Measurements from ENCODE around the gene SLIT3.

SLIT3 gene

GRCh38 chr5:168858994-168859393 lies 441.9 kb downstream of the SLIT3 start:
- no peak overlapping the region for H3K4me3 Mint-ChIP-seq
- H3K27me3 Mint-ChIP-seq (ENCODE audit: low read depth, poor library complexity), result peaks cover 7% of the 10 kb centered on the region
- H3K27ac Mint-ChIP-seq, result no peak overlapping the region
- TF ChIP-seq CTCF (IDR thresholded peaks at IDR 0.05), result no peak
- H3K4me1 Mint-ChIP-seq, result peaks cover 52% of the 10 kb centered on the region
- peaks cover 4% of the 10 kb centered on the region for H3K36me3 Mint-ChIP-seq (ENCODE audit: low read depth)
- peaks cover 9% of the 10 kb centered on the region for H3K9me3 Mint-ChIP-seq
- DNase-seq, result no peak

GRCh38 chr5:168858371-168858770 lies 442.6 kb downstream of the SLIT3 start:
- Mint-ChIP-seq H3K4me3 (peak overlapping the region; percentile 29), H3K27me3 (ENCODE audit: low read depth, poor library complexity) (peaks cover 7% of the 10 kb centered on the region), H3K27ac (no peak overlapping the region), H3K36me3 (ENCODE audit: low read depth) (peaks cover 4% of the 10 kb centered on the region), H3K9me3 (peaks cover 9% of the 10 kb centered on the region), H3K4me1 (peaks cover 52% of the 10 kb centered on the region)
- TF ChIP-seq CTCF (IDR thresholded peaks at IDR 0.05), result no peak
- no peak for DNase-seq

GRCh38 chr5:168853972-168854371 lies 447.0 kb downstream of the SLIT3 start:
- H3K4me3 Mint-ChIP-seq, result no peak overlapping the region
- peaks cover 9% of the 10 kb centered on the region for H3K9me3 Mint-ChIP-seq
- no peak for DNase-seq
- H3K4me1 Mint-ChIP-seq, result peaks cover 75% of the 10 kb centered on the region
- H3K27ac Mint-ChIP-seq, result no peak overlapping the region
- H3K36me3 Mint-ChIP-seq (ENCODE audit: low read depth), result peaks cover 4% of the 10 kb centered on the region
- TF ChIP-seq CTCF (IDR thresholded peaks at IDR 0.05), result no peak
- H3K27me3 Mint-ChIP-seq (ENCODE audit: low read depth, poor library complexity), result peaks cover 3% of the 10 kb centered on the region

GRCh38 chr5:168852329-168852728 lies 448.6 kb downstream of the SLIT3 start:
- peaks cover 77% of the 10 kb centered on the region for H3K4me1 Mint-ChIP-seq
- no peak for TF ChIP-seq CTCF (IDR thresholded peaks at IDR 0.05)
- peak overlapping the region; percentile 58 for H3K4me3 Mint-ChIP-seq
- peaks cover 9% of the 10 kb centered on the region for H3K9me3 Mint-ChIP-seq
- no peaks in the 10 kb centered on the region for H3K27me3 Mint-ChIP-seq (ENCODE audit: low read depth, poor library complexity)
- H3K36me3 Mint-ChIP-seq (ENCODE audit: low read depth), result peaks cover 4% of the 10 kb centered on the region
- no peak for DNase-seq
- H3K27ac Mint-ChIP-seq, result peak overlapping the region; percentile 92

- H3K4me3 Mint-ChIP-seq, result peak overlapping the region; percentile 58
These were observed 449.0 kb downstream of the SLIT3 start for GRCh38 chr5:168851902-168852321.

More at GRCh38 chr5:168851902-168852321, 449.0 kb downstream of the SLIT3 start:
- H3K4me1 Mint-ChIP-seq, result peaks cover 77% of the 10 kb centered on the region
- H3K27ac Mint-ChIP-seq, result peak overlapping the region; percentile 92
- H3K9me3 Mint-ChIP-seq, result peaks cover 9% of the 10 kb centered on the region
- no peak for TF ChIP-seq CTCF (IDR thresholded peaks at IDR 0.05)
- peaks cover 4% of the 10 kb centered on the region for H3K36me3 Mint-ChIP-seq (ENCODE audit: low read depth)
- no peak for DNase-seq
- H3K27me3 Mint-ChIP-seq (ENCODE audit: low read depth, poor library complexity), result no peaks in the 10 kb centered on the region

Data from nephron progenitor cell (in vitro differentiated cells).